OCI-LY7 (cell line): ENCODE data around the gene CCER1. TPM values are rescaled to one million over a fixed set of nuclear protein-coding genes. Genes with fewer than 3 reads are reported as not detected.

Experiments used
- BruUV-seq: library from RNA; stranded (reverse); fragments of 400-500 nt; replicated peaks from 2 replicates; lab custom pipeline; 2021; lab: Mats Ljungman, UMichigan
- CTCF ChIA-PET: fragments of 300-600 bp; sonication (Branson Sonifier 250); formaldehyde crosslinking; loops from one replicate; lab custom pipeline; 2022; ENCODE audit warnings: antibody characterized with exemption; ENCODE audit not compliant: unreplicated experiment; lab: Charles Lee
- POLR2A ChIA-PET: fragments of 300-600 bp; sonication (Branson Sonifier 250); formaldehyde crosslinking; loops from one replicate; lab custom pipeline; 2022; ENCODE audit warnings: antibody characterized with exemption; lab: Charles Lee
- DNase-seq: peaks from one replicate; pipeline ENCODE4 v3.0.0-alpha.2; 2015; ENCODE audit warnings: low spot score
- H2AFZ ChIP-seq: fragments of 200-600 bp; sonication (generic), shearing (Covaris generic); 2 replicates; pipeline ENCODE4 v1.6.1; 2014; ENCODE audit warnings: mild to moderate bottlenecking, antibody characterized with exemption, low read length, moderate library complexity
- H3K27ac ChIP-seq: fragments of 200-600 bp; sonication (generic); 2 replicates; pipeline ENCODE4 v1.5.1; 2014; ENCODE audit warnings: mixed run types, low read depth, mild to moderate bottlenecking, moderate library complexity, low read length, inconsistent platforms; ENCODE audit not compliant: poor library complexity, severe bottlenecking
- H3K36me3 ChIP-seq: fragments of 200-600 bp; sonication (generic); 2 replicates; pipeline ENCODE4 v1.6.1; 2014; ENCODE audit warnings: mild to moderate bottlenecking, antibody characterized with exemption, low read length, moderate library complexity, mixed read lengths; ENCODE audit not compliant: insufficient read depth
- H3K4me1 ChIP-seq: fragments of 200-600 bp; sonication (generic); 2 replicates; pipeline ENCODE4 v1.5.1; 2014; ENCODE audit warnings: mild to moderate bottlenecking, low read length; ENCODE audit not compliant: insufficient read depth, poor library complexity, severe bottlenecking
- H3K4me2 ChIP-seq: fragments of 200-600 bp; sonication (generic); 2 replicates; pipeline ENCODE4 v1.6.1; 2014; ENCODE audit warnings: mild to moderate bottlenecking, low read length
- H3K4me3 ChIP-seq: fragments of 200-600 bp; sonication (generic); 2 replicates; pipeline ENCODE4 v1.5.1; 2014; ENCODE audit warnings: mild to moderate bottlenecking, low read depth, low read length; ENCODE audit not compliant: poor library complexity, severe bottlenecking
- H3K79me2 ChIP-seq: fragments of 200-600 bp; sonication (generic); 2 replicates; pipeline ENCODE4 v1.6.1; 2016; ENCODE audit warnings: low read depth, mild to moderate bottlenecking, low read length, moderate library complexity, mixed read lengths; ENCODE audit not compliant: insufficient read depth
- H3K9me2 ChIP-seq: fragments of 200-600 bp; sonication (generic); 2 replicates; pipeline ENCODE4 v1.6.1; 2016; ENCODE audit warnings: mild to moderate bottlenecking, low read length, mixed read lengths; ENCODE audit not compliant: insufficient read depth
- H3K9me3 ChIP-seq: fragments of 200-600 bp; sonication (generic); 2 replicates; pipeline ENCODE4 v1.6.1; 2014; ENCODE audit warnings: mild to moderate bottlenecking, mixed run types, low read length, mixed read lengths
- H4K20me1 ChIP-seq: fragments of 200-600 bp; sonication (generic); 2 replicates; pipeline ENCODE4 v1.6.1; 2014; ENCODE audit warnings: mild to moderate bottlenecking, antibody characterized with exemption, low read length, moderate library complexity, mixed read lengths; ENCODE audit not compliant: insufficient read depth
- EZH2phosphoT487 ChIP-seq: fragments of 200-600 bp; sonication (generic); IDR thresholded peaks from 2 replicates; pipeline ENCODE4 v1.6.1; 2018; ENCODE audit warnings: low read depth, borderline replicate concordance, mild to moderate bottlenecking, mixed run types, antibody characterized with exemption, low read length, moderate library complexity, mixed read lengths
- intact Hi-C: fragments of 100-400 bp; cut with micrococcal nuclease; formaldehyde crosslinking; loops from one replicate; pipeline ENCODE4 v1.10.0; 2022; ENCODE audit not compliant: unreplicated experiment
- total RNA-seq, 2 experiments: library from RNA; depleted of rRNA in 1 of 2; stranded (reverse); fragments of >200 nt in 1 of 2; shearing (Covaris generic) in 1 of 2; gene quantifications; 2 replicates each; pipeline ENCODE4 v1.2.3, GENCODE V29; 2014 to 2022
- TF ChIP-seq, protein P1 (sequence below): fragments of 200-600 bp; sonication (generic); conservative IDR thresholded peaks from 2 replicates; pipeline ENCODE4 v1.5.1; 2014; ENCODE audit warnings: mild to moderate bottlenecking, antibody characterized with exemption, low read length, moderate library complexity, mixed read lengths

CCER1 gene
- total RNA-seq, 2 experiments from 2014 or later = not detected

- no peak overlapping the region for H3K4me3 ChIP-seq
- no TSS peak for BruUV-seq
- no peak overlapping the region for H3K27ac ChIP-seq
- H3K9me2 ChIP-seq = no peaks in the 10 kb centered on the region
- TF ChIP-seq EZH2phosphoT487 = no peak
- TF ChIP-seq, protein P1, sequence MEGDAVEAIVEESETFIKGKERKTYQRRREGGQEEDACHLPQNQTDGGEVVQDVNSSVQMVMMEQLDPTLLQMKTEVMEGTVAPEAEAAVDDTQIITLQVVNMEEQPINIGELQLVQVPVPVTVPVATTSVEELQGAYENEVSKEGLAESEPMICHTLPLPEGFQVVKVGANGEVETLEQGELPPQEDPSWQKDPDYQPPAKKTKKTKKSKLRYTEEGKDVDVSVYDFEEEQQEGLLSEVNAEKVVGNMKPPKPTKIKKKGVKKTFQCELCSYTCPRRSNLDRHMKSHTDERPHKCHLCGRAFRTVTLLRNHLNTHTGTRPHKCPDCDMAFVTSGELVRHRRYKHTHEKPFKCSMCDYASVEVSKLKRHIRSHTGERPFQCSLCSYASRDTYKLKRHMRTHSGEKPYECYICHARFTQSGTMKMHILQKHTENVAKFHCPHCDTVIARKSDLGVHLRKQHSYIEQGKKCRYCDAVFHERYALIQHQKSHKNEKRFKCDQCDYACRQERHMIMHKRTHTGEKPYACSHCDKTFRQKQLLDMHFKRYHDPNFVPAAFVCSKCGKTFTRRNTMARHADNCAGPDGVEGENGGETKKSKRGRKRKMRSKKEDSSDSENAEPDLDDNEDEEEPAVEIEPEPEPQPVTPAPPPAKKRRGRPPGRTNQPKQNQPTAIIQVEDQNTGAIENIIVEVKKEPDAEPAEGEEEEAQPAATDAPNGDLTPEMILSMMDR = no peak
- ChIA-PET CTCF (no interaction called here), POLR2A (interaction anchor here (0.5 to 0.6 kb wide), 2 partner anchors 350 to 368 kb away, joined by 3 read pairs; no protein-coding TSS in a partner anchor)
- H4K20me1 ChIP-seq = no peaks in the 10 kb centered on the region
- no peak for DNase-seq
- H3K4me1 ChIP-seq = no peaks in the 10 kb centered on the region
- intact Hi-C loops = loop anchor here (5.0 kb wide), 2 partner anchors 128 to 348 kb away; no protein-coding TSS in a partner anchor
- no peaks in the 10 kb centered on the region for H3K79me2 ChIP-seq
- no peak overlapping the region for H3K4me2 ChIP-seq
- H3K9me3 ChIP-seq = no peaks in the 10 kb centered on the region
- H3K36me3 ChIP-seq = no peaks in the 10 kb centered on the region
- no peak overlapping the region for H2AFZ ChIP-seq
Observed at GRCh38 chr12:90979019-90979418, 24.0 kb upstream of the CCER1 start.

DNA sequence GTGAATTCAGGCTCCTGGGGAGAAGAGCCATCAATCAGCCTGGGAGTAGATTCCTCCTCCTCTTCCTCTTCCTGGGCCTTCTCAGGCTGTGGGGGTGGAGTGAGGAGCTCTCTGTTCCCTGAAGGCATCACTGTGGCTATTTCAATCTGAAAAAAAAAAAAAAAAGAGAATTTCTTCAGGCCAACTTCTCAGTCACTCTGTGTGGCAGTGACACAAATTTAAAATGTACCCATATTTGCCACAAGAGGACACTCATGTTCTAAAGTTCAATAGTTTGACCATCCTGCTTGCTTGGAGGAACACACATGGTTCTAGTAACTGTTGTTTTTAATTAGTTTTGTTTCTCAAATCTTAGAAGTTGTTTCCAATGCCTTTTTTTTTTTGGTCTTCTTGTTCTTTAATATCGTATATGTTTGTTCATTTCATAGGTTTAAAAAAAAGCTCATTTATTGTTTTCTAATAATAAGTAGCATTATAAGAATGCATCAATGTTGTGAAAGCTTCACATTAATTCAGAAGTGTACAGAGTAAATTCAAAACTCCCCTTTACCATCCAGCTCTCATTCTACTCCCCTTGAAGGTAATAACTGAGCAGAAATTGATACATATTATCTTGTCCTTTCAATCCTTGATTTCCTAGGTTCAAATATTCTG is 23.3 kb upstream of the CCER1 start:
- TF ChIP-seq, protein P1 = peak; percentile 73
- TF ChIP-seq EZH2phosphoT487 = no peak
- CTCF ChIA-PET = no interaction called here
- no peaks in the 10 kb centered on the region for H3K4me1 ChIP-seq
- H3K9me3 ChIP-seq = no peaks in the 10 kb centered on the region
- no peaks in the 10 kb centered on the region for H3K9me2 ChIP-seq
- POLR2A ChIA-PET = interaction anchor here (0.5 to 0.7 kb wide), 3 partner anchors 351 to 1939 kb away, joined by 3 to 4 read pairs (median 3); no protein-coding TSS in a partner anchor
- H3K27ac ChIP-seq = no peak overlapping the region
- BruUV-seq = no TSS peak
- no peak overlapping the region for H3K4me3 ChIP-seq
- H3K36me3 ChIP-seq = no peaks in the 10 kb centered on the region
- H3K79me2 ChIP-seq = no peaks in the 10 kb centered on the region
- peak; percentile 26 for DNase-seq
- intact Hi-C loops = loop anchor here (1.0 to 5.0 kb wide), 3 partner anchors 129 to 377 kb away; no protein-coding TSS in a partner anchor
- H3K4me2 ChIP-seq = no peak overlapping the region
- H4K20me1 ChIP-seq = no peaks in the 10 kb centered on the region
- H2AFZ ChIP-seq = no peak overlapping the region

GRCh38 chr12:90977224-90977623 is 22.2 kb upstream of the CCER1 start:
- CTCF ChIA-PET = no interaction called here
- no peaks in the 10 kb centered on the region for H3K36me3 ChIP-seq
- intact Hi-C loops = loop anchor here (5.0 kb wide), 2 partner anchors 130 to 350 kb away; no protein-coding TSS in a partner anchor
- H3K4me3 ChIP-seq = no peak overlapping the region
- H3K4me2 ChIP-seq = no peak overlapping the region
- no peaks in the 10 kb centered on the region for H3K79me2 ChIP-seq
- H3K4me1 ChIP-seq = no peaks in the 10 kb centered on the region
- DNase-seq = no peak
- no peak overlapping the region for H2AFZ ChIP-seq
- TF ChIP-seq EZH2phosphoT487 = no peak
- TF ChIP-seq, protein P1 = no peak
- BruUV-seq = no TSS peak
- POLR2A ChIA-PET = no interaction called here
- no peaks in the 10 kb centered on the region for H4K20me1 ChIP-seq
- no peaks in the 10 kb centered on the region for H3K9me2 ChIP-seq
- H3K27ac ChIP-seq = no peak overlapping the region
- no peaks in the 10 kb centered on the region for H3K9me3 ChIP-seq
